A549 (cell line): ENCODE data around the gene MRPS35. TPM values are rescaled to one million over a fixed set of nuclear protein-coding genes. Genes with fewer than 3 reads are reported as not detected.

Source experiments
- ATAC-seq, 2 experiments: fragments of 200-7000 bp in 1 of 2; fragments of >200 bp in 1 of 2; cut with Nextera tagmentation in 1 of 2; cut with Tn5 transposase in 1 of 2; 3 replicates each; pipeline versions ENCODE4 v1.8.0 to v1.9.1; 2018 to 2020; ENCODE audit warnings: mild to moderate bottlenecking in 1 of 2, moderate library complexity in 1 of 2
- CTCF ChIA-PET: fragments of 300-600 bp; sonication (Branson Sonifier 250); formaldehyde crosslinking; extraction: SDS; loops from one replicate; lab custom pipeline; 2021; ENCODE audit warnings: antibody characterized with exemption, inconsistent platforms; lab: Yijun Ruan, JAX
- POLR2A ChIA-PET: fragments of 350-600 bp; formaldehyde crosslinking; extraction: SDS; loops from one replicate; lab custom pipeline; 2021; ENCODE audit warnings: antibody characterized with exemption, inconsistent platforms; lab: Yijun Ruan, JAX
- DNase-seq, 2 experiments: peaks; one replicate each; pipeline versions ENCODE4 v3.0.0 to v3.0.0-alpha.2; 2011 to 2016; ENCODE audit warnings: low read depth in 1 of 2, low spot score in 1 of 2
- FAIRE-seq: peaks from 2 replicates; lab custom pipeline; 2011; peaks lifted over from hg19 to GRCh38; lab: Jason Lieb, UNC
- H3K27ac ChIP-seq, 2 experiments: fragments of >200 bp; sonication (Bioruptor Twin); formaldehyde crosslinking; 3 replicates each; pipeline ENCODE4 v1.5.1; 2016 to 2017
- H3K4me1 ChIP-seq: fragments of >200 bp; sonication (Bioruptor Twin); formaldehyde crosslinking; 3 replicates; pipeline ENCODE4 v1.6.1; 2016
- H3K4me2 ChIP-seq: fragments of >200 bp; sonication (Bioruptor Twin); formaldehyde crosslinking; 3 replicates; pipeline ENCODE4 v1.6.1; 2016
- H3K4me3 ChIP-seq: fragments of >200 bp; sonication (Bioruptor Twin); formaldehyde crosslinking; 3 replicates; pipeline ENCODE4 v1.5.1; 2016
- H3K9me3 ChIP-seq: fragments of >200 bp; sonication (Bioruptor Twin); formaldehyde crosslinking; 3 replicates; pipeline ENCODE4 v1.6.1; 2016
- BCL3 ChIP-seq: fragments of >200 bp; sonication (Bioruptor Twin); formaldehyde crosslinking; IDR thresholded peaks from 3 replicates; pipeline ENCODE4 v1.6.1; 2016
- CHD4 ChIP-seq: fragments of 200-600 bp; sonication (generic); IDR thresholded peaks from 2 replicates; pipeline ENCODE4 v1.6.1; 2016; ENCODE audit warnings: antibody characterized with exemption, mild to moderate bottlenecking, borderline replicate concordance
- CTCF ChIP-seq: fragments of >200 bp; sonication (Bioruptor Twin); formaldehyde crosslinking; IDR thresholded peaks from 3 replicates; pipeline ENCODE4 v1.5.1; 2016
- ESRRA ChIP-seq: fragments of 150-350 bp; IDR thresholded peaks from 2 replicates; pipeline ENCODE4 v1.6.1; 2014; ENCODE audit warnings: mild to moderate bottlenecking, low read length, borderline replicate concordance
- FOSL2 ChIP-seq, 2 experiments: fragments of 450-650 bp in 1 of 2; fragments of >200 bp in 1 of 2; sonication (Bioruptor Twin) in 1 of 2; formaldehyde crosslinking; IDR thresholded peaks; 2 replicates each; pipeline versions ENCODE4 v1.5.0 to v1.6.1; 2016 to 2020; ENCODE audit warnings: mild to moderate bottlenecking in 1 of 2, moderate library complexity in 1 of 2
- HOXB13 ChIP-seq: fragments of 250-450 bp; sonication (Bioruptor Pico); IDR thresholded peaks from 2 replicates; pipeline ENCODE4 v1.5.0; 2020; ENCODE audit warnings: low read depth, mild to moderate bottlenecking, moderate library complexity
- JUNB ChIP-seq: fragments of >200 bp; sonication (Bioruptor Twin); formaldehyde crosslinking; IDR thresholded peaks from 2 replicates; pipeline ENCODE4 v1.6.1; 2016
- KDM1A ChIP-seq: fragments of 200-600 bp; sonication (generic); IDR thresholded peaks from 2 replicates; pipeline ENCODE4 v1.6.1; 2016; ENCODE audit warnings: low read depth, mild to moderate bottlenecking
- MYC ChIP-seq: IDR thresholded peaks from 2 replicates; pipeline ENCODE4 v1.6.1; 2012; ENCODE audit warnings: mild to moderate bottlenecking, inconsistent platforms, low read length, improper control_type of control experiment, borderline replicate concordance
- PHF8 ChIP-seq: fragments of 200-600 bp; sonication (generic); IDR thresholded peaks from 2 replicates; pipeline ENCODE4 v1.6.1; 2016; ENCODE audit warnings: low read depth, mild to moderate bottlenecking, antibody characterized with exemption, moderate library complexity, borderline replicate concordance
- POLR2AphosphoS2 ChIP-seq: conservative IDR thresholded peaks from 2 replicates; pipeline ENCODE4 v1.6.1; 2012; ENCODE audit warnings: low read length, improper control_type of control experiment, inconsistent platforms
- RARB ChIP-seq: fragments of 250-450 bp; sonication (Bioruptor Pico); IDR thresholded peaks from 2 replicates; pipeline ENCODE4 v1.8.0; 2021; ENCODE audit warnings: mild to moderate bottlenecking, moderate library complexity
- REST ChIP-seq: fragments of 200-600 bp; sonication (generic); IDR thresholded peaks from 2 replicates; pipeline ENCODE4 v1.6.1; 2016; ENCODE audit warnings: antibody characterized with exemption, mild to moderate bottlenecking, moderate library complexity
- SREBF2 ChIP-seq: fragments of 450-650 bp; IDR thresholded peaks from 2 replicates; pipeline ENCODE4 v1.6.1; 2014; ENCODE audit warnings: mild to moderate bottlenecking, moderate library complexity
- TFCP2L1 ChIP-seq: fragments of 250-450 bp; sonication (Bioruptor Pico); IDR thresholded peaks from 2 replicates; pipeline ENCODE4 v1.5.0; 2021; ENCODE audit warnings: mild to moderate bottlenecking
- TP53 ChIP-seq: fragments of 250-450 bp; sonication (Bioruptor Pico); IDR thresholded peaks from 2 replicates; pipeline ENCODE4 v1.5.0; 2021; ENCODE audit warnings: mild to moderate bottlenecking, moderate library complexity
- ZNF302 ChIP-seq: fragments of 250-450 bp; sonication (Bioruptor Pico); IDR thresholded peaks from 2 replicates; pipeline ENCODE4 v1.9.0; 2021; ENCODE audit warnings: inconsistent platforms, mild to moderate bottlenecking, moderate library complexity
- WGBS: methylation state at CpG from one replicate; pipeline ENCODE4 v1.1.6; 2017; ENCODE audit errors: missing lambda C conversion rate; 5-methylcytosine and 5-hydroxymethylcytosine counted together
- polyA plus RNA-seq, 4 experiments: library from polyadenylated mRNA; depleted of rRNA in 3 of 4; stranded (reverse); fragments of >200 nt; fragmentation: RNase III in 1 of 4; extraction: RNeasy Plus Mini Kit Qiagen cat#74134 plus additional on column Dnase treatment in 1 of 4; gene quantifications; 2 replicates in 3 of 4; 3 replicates in 1 of 4; pipeline ENCODE4 v1.2.3, GENCODE V29; 2011 to 2017

The MRPS35 gene
- polyA plus RNA-seq, 2 of the 4 experiments (the other 2 are of a cell fraction): 104 to 186 TPM

GRCh38 chr12:27695556-27696292, 14.9 kb upstream of the MRPS35 start (continued):
- TF ChIP-seq REST: no peak
- TF ChIP-seq, all 56 proteins: peak for 0

GRCh38 chr12:27696293-27696652, 14.4 kb upstream of the MRPS35 start, which contains the start of gene REP15:
Gene REP15 (plus strand): TSS chr12:27696447. CDS start chr12:27696563, 116 bp downstream.
- Histone ChIP-seq H3K4me1 (no peaks in the 10 kb centered on the region), H3K9me3 (no peaks in the 10 kb centered on the region), H3K4me3 (no peak within 1 kb of the TSS), H3K4me2 (no peak within 1 kb of the TSS), H3K27ac (no peak within 1 kb of the TSS)
- DNase-seq: no peak
- ChIA-PET POLR2A (no interaction called here), CTCF (no interaction called here)
- no peak for TF ChIP-seq CHD4
- TF ChIP-seq CTCF: no peak
- TF ChIP-seq JUNB: no peak
- no peak for TF ChIP-seq REST
- TF ChIP-seq TFCP2L1 (CRISPR knock-in tag): no peak
- TF ChIP-seq KDM1A: no peak
- TF ChIP-seq SREBF2: no peak
- no peak for TF ChIP-seq RARB (CRISPR knock-in tag)
- TF ChIP-seq ESRRA: no peak
- TF ChIP-seq HOXB13 (CRISPR knock-in tag): no peak
- no peak for TF ChIP-seq MYC
- TF ChIP-seq POLR2AphosphoS2: no peak
- TF ChIP-seq FOSL2 (IDR thresholded peaks at IDR 0.05): no peak
- no peak for TF ChIP-seq FOSL2 (CRISPR knock-in tag; IDR thresholded peaks at IDR 0.05)
- no peak for TF ChIP-seq BCL3
- TF ChIP-seq PHF8: no peak
- TF ChIP-seq ZNF302: no peak
- no peak for TF ChIP-seq TP53
- ATAC-seq: no peak
- WGBS: 68% methylated on average over 5 of the region's 5 CpGs
- no peak for FAIRE-seq
